ENCODE data around the gene TARS3. TPM values are rescaled to one million over a fixed set of nuclear protein-coding genes. Genes with fewer than 3 reads are reported as not detected.

TARS3 gene
- total RNA-seq, 1 donor from 2014 or later, result 27.3 TPM

DNA sequence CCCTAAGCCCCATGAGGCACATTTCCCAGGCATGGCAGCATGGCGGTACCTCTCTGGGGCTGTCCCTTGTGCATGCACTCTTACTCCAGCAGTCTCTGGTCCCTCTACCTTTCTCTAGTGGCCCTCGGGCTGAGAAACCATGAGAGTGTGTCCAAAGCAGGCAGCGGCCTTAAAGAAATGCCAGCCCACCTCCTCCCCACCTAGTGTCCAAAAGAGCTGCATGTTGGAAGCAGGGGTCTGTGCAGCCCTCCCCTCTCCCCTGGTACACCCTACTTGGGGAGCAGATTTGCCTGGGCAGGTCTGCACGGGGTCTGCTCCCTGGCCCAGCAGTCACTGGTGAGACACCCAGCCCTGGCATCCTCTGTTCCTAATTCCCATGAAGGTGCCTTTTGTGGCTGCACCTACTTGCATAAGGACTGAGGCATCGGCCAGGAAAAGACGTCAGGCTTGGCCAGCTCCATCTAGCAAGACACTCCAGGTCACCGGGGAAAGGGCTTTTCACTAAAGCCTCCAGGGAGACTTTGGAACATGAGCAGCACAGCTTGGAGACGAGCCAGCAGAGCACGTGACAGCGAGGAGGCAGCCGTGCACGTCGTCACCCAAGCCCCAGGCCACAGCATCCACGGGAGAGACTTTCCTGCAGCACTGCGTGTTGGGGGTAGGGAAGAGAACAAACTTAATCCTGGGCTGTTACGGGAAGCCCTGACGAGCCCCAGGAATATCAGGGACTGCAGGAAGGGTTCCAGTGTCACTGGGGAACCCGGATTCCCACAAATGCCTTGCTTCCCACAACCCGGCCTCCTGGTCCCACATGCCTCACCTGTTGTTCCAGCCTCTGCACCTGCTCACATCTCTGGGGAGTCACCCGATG lies 110.9 kb downstream of the TARS3 start:
- intact Hi-C loops (cut with DNase I), result no loop called here
- peak; percentile 86 for DNase-seq (ENCODE audit: low spot score)

DNA sequence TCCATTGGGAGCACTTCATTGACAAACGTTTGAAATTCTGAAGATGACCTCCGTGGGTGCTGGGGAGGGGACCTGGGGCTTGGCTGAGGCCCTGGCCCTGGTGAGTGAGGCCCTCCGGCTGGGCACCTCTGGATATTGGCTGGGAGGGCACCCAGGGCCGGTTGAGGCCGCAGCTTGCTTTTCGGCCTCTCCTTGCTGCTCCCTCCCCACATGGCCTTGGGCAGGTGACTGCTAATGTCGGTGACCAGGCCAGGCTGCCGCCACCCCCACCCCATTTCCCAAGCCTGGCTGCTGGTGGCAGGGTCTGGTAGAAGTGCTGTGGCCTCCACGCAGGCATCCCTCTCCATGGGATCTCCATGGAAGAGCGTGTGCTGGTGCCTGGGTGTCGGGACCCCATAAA lies 111.6 kb downstream of the TARS3 start:
- DNase-seq (ENCODE audit: low spot score), result no peak
- intact Hi-C loops (cut with DNase I), result no loop called here

DNA sequence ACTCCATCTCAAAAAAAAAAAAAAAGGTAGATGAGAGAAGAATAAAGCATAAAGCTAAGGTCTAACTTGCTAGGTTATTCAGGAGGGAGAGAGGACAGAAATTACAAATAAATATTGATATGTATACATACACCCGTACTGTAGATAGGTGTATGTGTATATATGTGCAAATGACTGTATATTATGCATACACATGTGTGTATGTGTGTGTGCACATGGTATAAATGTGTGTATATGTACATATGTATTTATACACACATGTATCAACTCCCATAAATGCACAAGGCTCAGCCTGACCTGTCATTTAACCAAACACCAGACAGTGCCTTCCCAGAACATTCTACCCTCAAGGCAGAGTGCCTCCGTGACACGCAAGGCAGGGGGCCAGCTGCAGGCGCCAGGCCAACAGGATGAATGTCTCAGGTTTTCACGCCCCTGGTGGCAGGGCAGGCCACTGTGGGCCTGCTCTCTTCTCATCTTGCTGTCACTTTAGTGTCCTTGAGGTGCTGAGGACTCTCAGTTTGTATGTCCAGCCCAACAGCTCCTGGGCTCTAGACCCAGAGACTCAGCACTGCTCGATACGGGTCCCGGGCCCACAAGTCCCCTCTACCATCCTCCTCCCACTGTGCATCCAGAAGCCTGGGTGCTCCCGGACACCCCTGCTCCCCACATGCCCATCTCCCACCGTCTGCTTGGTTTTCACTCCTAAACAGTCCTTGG lies 112.5 kb downstream of the TARS3 start:
- intact Hi-C loops (cut with DNase I), result no loop called here
- DNase-seq (ENCODE audit: low spot score), result no peak

DNA sequence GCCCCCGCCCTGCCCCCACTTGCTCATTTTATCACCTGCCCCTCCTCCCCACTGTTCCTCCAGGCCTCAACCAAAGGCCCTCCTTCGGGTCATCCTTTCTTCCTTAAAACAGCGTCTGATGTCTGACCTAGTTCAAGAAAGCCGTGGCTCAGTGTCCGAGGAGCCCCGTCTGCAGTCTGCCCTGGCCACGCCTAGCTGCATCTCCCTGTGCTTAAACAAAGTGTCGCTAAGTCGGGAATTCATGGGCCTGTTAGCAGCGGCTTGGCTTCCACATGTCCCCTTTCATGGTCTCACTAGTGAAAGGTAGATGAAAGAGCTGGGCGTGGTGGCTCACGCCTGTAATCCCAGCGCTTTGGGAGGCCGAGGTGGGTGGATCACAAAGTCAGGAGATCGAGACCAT lies 113.3 kb downstream of the TARS3 start:
- no peak for DNase-seq (ENCODE audit: low spot score)
- intact Hi-C loops (cut with DNase I), result no loop called here

DNA sequence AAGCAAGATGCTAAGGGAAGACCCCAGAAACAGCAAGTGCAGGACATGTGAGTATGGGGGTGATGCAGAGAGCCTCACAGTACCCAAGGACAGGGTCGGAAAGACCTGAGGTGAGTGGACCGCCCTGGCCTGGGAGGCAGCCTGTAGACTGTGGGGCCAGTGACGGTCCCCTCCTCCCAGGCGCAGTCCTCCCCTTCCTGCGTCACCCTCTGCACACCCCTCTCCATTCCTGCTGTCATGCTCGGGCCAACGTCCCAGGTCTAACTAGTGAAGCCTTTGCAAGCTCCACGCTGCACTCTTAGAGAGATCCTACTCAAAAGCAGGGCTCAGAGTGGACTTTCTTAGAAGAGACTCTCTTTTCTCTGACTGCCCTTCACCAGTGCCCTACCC lies 113.7 kb downstream of the TARS3 start:
- no peak for DNase-seq (ENCODE audit: low spot score)
- intact Hi-C loops (cut with DNase I), result no loop called here

DNA sequence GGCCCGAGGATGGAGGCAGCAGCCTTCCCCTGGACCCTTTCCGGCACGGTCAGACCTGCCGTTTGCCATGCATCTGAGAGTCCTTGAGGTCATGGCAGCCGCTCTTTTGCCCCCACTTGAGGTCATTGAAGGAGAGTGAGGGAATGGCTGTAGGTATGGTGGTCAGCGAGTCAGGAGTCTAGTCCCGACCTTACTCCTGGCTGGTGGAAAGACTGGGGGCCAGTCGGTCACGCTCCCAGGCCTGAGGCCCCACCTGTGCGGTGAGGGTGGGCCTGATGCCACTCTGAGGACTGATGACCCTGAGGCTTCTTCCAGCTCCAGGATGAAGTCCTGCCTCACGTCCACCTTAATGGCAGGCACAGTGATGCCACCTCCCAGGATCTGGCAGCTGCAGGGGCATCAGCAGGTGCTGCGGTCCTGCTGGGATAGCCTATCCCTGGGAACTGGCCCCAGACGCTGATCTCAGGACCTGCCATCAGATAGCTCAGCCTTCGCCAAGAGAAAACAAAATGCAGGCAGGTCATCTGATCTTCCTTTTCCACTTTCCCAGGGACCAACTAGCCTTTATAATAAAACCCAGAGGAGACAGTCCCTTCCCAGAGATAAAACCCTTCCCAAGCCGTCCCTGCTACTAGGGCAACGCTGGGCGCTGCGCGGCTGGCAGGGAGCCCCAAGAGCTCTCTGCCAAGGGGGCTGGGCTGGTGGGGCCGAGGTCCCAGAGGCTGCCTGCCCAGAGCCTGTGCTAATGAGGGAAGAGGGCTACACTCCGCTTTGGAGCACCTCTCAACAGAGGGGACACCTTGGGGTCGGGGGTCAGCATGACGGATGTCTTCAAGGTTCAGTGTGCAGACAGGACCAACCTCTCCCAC lies 114.3 kb downstream of the TARS3 start:
- intact Hi-C loops (cut with DNase I), result no loop called here
- no peak for DNase-seq (ENCODE audit: low spot score)

DNA sequence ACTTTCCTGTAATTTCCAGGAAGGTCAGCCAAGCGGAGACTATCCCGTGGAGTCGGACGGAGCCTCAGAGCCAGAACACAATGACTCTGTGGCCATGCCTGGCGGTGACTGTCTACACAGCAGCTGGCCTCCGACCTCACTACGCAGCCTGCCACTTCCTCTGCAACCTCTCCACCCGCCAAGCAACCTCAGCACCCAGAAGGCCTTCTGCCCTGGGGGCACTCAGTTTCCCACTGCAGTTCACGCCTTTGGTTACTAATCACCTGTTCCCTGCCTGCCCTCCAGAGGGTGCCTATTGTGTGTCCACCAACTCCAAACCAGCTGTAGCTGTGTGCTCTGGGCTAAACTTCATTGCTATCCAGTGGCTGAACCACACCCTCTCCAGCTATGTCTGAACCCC lies 116.1 kb downstream of the TARS3 start:
- no peak for DNase-seq (ENCODE audit: low spot score)
- intact Hi-C loops (cut with DNase I), result no loop called here

DNA sequence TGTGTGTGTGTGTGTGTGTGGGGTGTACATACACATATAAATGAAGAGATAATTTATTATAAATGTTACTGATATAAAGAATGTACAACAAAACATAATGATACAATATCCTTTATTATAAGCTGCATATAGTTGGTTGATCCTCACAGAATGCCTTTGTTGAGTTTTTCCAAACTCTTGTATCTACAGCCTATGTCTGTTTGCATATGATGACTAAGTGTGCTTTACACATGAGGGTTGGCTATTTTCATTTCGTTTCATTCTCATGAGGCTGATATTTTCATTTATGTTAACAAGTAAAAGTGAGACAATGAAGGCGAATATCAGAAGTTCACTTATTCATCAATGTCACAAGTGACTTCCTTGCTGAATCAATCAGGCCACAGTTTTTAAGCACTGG lies 117.2 kb downstream of the TARS3 start:
- no peak for DNase-seq (ENCODE audit: low spot score)
- intact Hi-C loops (cut with DNase I), result no loop called here

DNA sequence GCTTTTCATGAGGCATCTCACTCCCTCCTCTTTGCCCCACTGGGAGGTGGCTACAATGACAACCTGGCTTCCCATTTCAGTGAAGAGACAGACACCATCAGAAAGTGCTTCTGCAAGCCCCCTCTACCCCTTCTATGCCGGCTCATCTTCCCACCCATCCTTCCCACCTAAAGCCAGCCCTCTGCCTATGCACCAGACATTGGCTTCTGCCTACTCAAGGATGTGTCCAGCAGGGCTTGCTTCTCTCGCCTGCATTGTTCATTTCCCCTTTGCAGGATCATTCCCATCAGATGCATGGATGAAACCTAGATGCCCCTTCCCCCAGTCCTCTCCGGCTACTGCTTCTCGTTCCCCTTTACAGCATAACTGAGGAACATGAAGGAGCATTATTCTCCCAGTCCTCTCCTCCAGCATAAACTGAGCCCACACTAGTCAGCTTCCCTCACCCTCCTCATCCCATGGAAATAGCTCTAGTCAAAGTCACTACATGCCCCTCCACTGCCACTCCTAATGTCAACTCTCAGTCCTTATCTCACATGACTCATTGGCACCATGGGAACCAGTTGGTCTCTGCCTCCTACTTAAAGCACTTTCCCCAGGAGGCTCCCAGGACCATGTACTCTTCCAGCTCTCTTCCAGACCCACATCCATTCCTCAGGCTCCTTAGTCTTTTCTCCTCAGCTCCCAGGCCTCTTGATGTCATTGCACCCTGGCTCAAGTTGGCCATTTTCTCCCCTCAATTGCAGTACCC lies 120.0 kb downstream of the TARS3 start:
- no peak for DNase-seq (ENCODE audit: low spot score)
- intact Hi-C loops (cut with DNase I), result no loop called here

Other genes starting within 250 kb of the TARS3 start
- gene PCSK6, start 234.8 kb downstream of the TARS3 start, total RNA-seq, result 10.6 TPM
- gene TM2D3, start 72.1 kb downstream of the TARS3 start, total RNA-seq, result 45.0 TPM
- not detected for gene OR4F6, start 79.0 kb upstream of the TARS3 start, total RNA-seq
- gene OR4F15, start 87.7 kb upstream of the TARS3 start, total RNA-seq, result not detected